HepG2 (cell line): ENCODE data around the gene STK32B. TPM values are rescaled to one million over a fixed set of nuclear protein-coding genes. Genes with fewer than 3 reads are reported as not detected.

Source experiments
- ATAC-seq: fragments of 200-7000 bp; cut with Tn5 transposase; 3 replicates; pipeline ENCODE4 v1.9.1; 2020; ENCODE audit warnings: mild to moderate bottlenecking, moderate library complexity
- BruUV-seq: library from RNA; stranded (reverse); fragments of 400-500 nt; replicated peaks from 2 replicates; lab custom pipeline; 2021; lab: Mats Ljungman, UMichigan
- CTCF ChIA-PET: fragments of 300-600 bp; formaldehyde crosslinking; extraction: SDS; loops from one replicate; lab custom pipeline; 2021; ENCODE audit warnings: low total read pairs, inconsistent platforms, low intra/inter-chr PET ratio; lab: Yijun Ruan, JAX
- POLR2A ChIA-PET: fragments of 350-600 bp; sonication (Branson Sonifier 250); formaldehyde crosslinking; loops from one replicate; lab custom pipeline; 2020; ENCODE audit warnings: antibody characterized with exemption, inconsistent platforms; lab: Yijun Ruan, JAX
- DNase-seq: peaks from one replicate; pipeline ENCODE4 v3.0.0-alpha.2; 2015; ENCODE audit warnings: low spot score
- FAIRE-seq: peaks from 3 replicates; lab custom pipeline; 2011; peaks lifted over from hg19 to GRCh38; lab: Jason Lieb, UNC
- H2AFZ ChIP-seq: one replicate; pipeline ENCODE4 v1.6.1; 2011; ENCODE audit warnings: low read length, inconsistent platforms
- H3K27ac ChIP-seq: fragments of 300-600 bp; 3 replicates; pipeline ENCODE4 v1.8.0; 2011; ENCODE audit warnings: mixed run types, mild to moderate bottlenecking, mixed read lengths, low read length, inconsistent platforms; ENCODE audit not compliant: insufficient read depth; ENCODE audit errors: extremely low read length
- H3K27me3 ChIP-seq, 2 experiments: fragments of 200-600 bp in 1 of 2; 2 replicates in 1 of 2; 3 replicates in 1 of 2; pipeline versions ENCODE4 v1.6.0 to v1.8.0; 2011; ENCODE audit warnings: low read length in 2 of 2, mild to moderate bottlenecking in 2 of 2, moderate library complexity in 2 of 2, inconsistent platforms in 1 of 2; ENCODE audit not compliant: insufficient read depth in 2 of 2, control insufficient read depth in 1 of 2
- H3K36me3 ChIP-seq, 2 experiments: fragments of 200-600 bp in 1 of 2; replicated peaks in 1 of 2; 2 replicates in 1 of 2; 3 replicates in 1 of 2; pipeline versions ENCODE4 v1.5.1 to v1.8.0; 2011; ENCODE audit warnings: low read length in 2 of 2, inconsistent platforms in 1 of 2; ENCODE audit not compliant: insufficient read depth in 2 of 2, control insufficient read depth in 1 of 2
- H3K4me1 ChIP-seq: 2 replicates; pipeline ENCODE4 v1.5.1; 2012; ENCODE audit warnings: low read length, inconsistent platforms; ENCODE audit not compliant: insufficient read depth
- H3K4me2 ChIP-seq: 2 replicates; pipeline ENCODE4 v1.6.0; 2011; ENCODE audit warnings: low read depth, low read length, inconsistent platforms
- H3K4me3 ChIP-seq, 3 experiments: fragments of 200-600 bp in 1 of 3; sonication (generic), shearing (Covaris generic) in 1 of 3; replicated peaks in 1 of 3; 2 replicates each; pipeline ENCODE4 v1.5.1; 2011 to 2016; ENCODE audit warnings: low read length in 3 of 3, inconsistent platforms in 2 of 3, low read depth in 2 of 3, mild to moderate bottlenecking in 2 of 3, control low read depth in 1 of 3, mixed read lengths in 1 of 3; ENCODE audit not compliant: insufficient read depth in 1 of 3
- H3K79me2 ChIP-seq: one replicate; pipeline ENCODE4 v1.6.1; 2011; ENCODE audit warnings: low read length, inconsistent platforms; ENCODE audit not compliant: insufficient read depth
- H3K9ac ChIP-seq: 2 replicates; pipeline ENCODE4 v1.6.0; 2011; ENCODE audit warnings: mild to moderate bottlenecking, low read depth, low read length, inconsistent platforms; ENCODE audit not compliant: insufficient read depth
- H3K9me3 ChIP-seq: 2 replicates; pipeline ENCODE4 v1.5.1; 2012; ENCODE audit warnings: mild to moderate bottlenecking, low read length
- H4K20me1 ChIP-seq: 2 replicates; pipeline ENCODE4 v1.6.0; 2011; ENCODE audit warnings: inconsistent platforms, mild to moderate bottlenecking, low read length, moderate library complexity; ENCODE audit not compliant: insufficient read depth
- PHF8 ChIP-seq: sonication (generic); formaldehyde crosslinking; IDR thresholded peaks from 2 replicates; pipeline ENCODE4 v1.5.0; 2020; ENCODE audit warnings: missing genetic modification reagents
- PLSCR1 ChIP-seq: sonication (generic); formaldehyde crosslinking; IDR thresholded peaks from 2 replicates; pipeline ENCODE4 v1.5.0; 2020; ENCODE audit warnings: missing genetic modification reagents, mild to moderate bottlenecking, borderline replicate concordance
- SP1 ChIP-seq, 2 experiments: fragments of 450-650 bp in 1 of 2; sonication (generic) in 1 of 2; formaldehyde crosslinking in 1 of 2; IDR thresholded peaks; 2 replicates each; pipeline versions ENCODE4 v1.4.0 to v1.6.1; 2016 to 2020; ENCODE audit warnings: missing genetic modification reagents in 1 of 2
- ZFAT ChIP-seq: sonication (generic); formaldehyde crosslinking; conservative IDR thresholded peaks from 2 replicates; pipeline ENCODE4 v1.8.1; 2023; ENCODE audit warnings: missing genetic modification reagents, inconsistent platforms
- ZGPAT ChIP-seq: IDR thresholded peaks from 2 replicates; pipeline ENCODE4 v1.6.1; 2016; ENCODE audit warnings: mild to moderate bottlenecking
- ZNF382 ChIP-seq: sonication (generic); formaldehyde crosslinking; IDR thresholded peaks from 2 replicates; pipeline ENCODE4 v1.5.0; 2020; ENCODE audit warnings: missing genetic modification reagents, mild to moderate bottlenecking, borderline replicate concordance
- ZNF407 ChIP-seq: sonication (generic); formaldehyde crosslinking; IDR thresholded peaks from one replicate; pipeline ENCODE4 v1.5.1; 2020; ENCODE audit warnings: mild to moderate bottlenecking, missing genetic modification reagents; ENCODE audit errors: not compliant biosample characterization
- ZNF598 ChIP-seq: sonication (generic); formaldehyde crosslinking; IDR thresholded peaks from 2 replicates; pipeline ENCODE4 v1.5.1; 2020; ENCODE audit warnings: mild to moderate bottlenecking, missing genetic modification reagents, borderline replicate concordance
- ZNF839 ChIP-seq: sonication (generic); formaldehyde crosslinking; IDR thresholded peaks from 2 replicates; pipeline ENCODE4 v1.4.0; 2020; ENCODE audit warnings: missing genetic modification reagents, mild to moderate bottlenecking, borderline replicate concordance
- WGBS: methylation state at CpG from one replicate; pipeline ENCODE4 v1.1.6; 2017; ENCODE audit warnings: low lambda C conversion rate; 5-methylcytosine and 5-hydroxymethylcytosine counted together
- in situ Hi-C: cut with HindIII; loops from 2 replicates; pipeline ENCODE4 v1.10.0; 2017; ENCODE audit warnings: low pct_unique_long_range_greater_than_20kb; ENCODE audit not compliant: extremely low pct_ligation_motif_present
- intact Hi-C: fragments of 100-400 bp; cut with micrococcal nuclease; formaldehyde crosslinking; loops from one replicate; pipeline ENCODE4 v1.10.0; 2022; ENCODE audit not compliant: unreplicated experiment
- polyA plus RNA-seq, 8 experiments: library from polyadenylated mRNA; depleted of rRNA in 3 of 8; stranded (reverse) in 7 of 8; unstranded in 1 of 8; fragments of >200 nt; fragmentation: Illumina TruSeq in 4 of 8; extraction: Trizol in 4 of 8; gene quantifications; 2 replicates each; pipeline versions ENCODE4 v1.2.1 to v1.2.3, GENCODE V29; 2011 to 2016; ENCODE audit warnings: low read depth in 4 of 8, missing spikeins in 1 of 8, mixed read lengths in 1 of 8; ENCODE audit not compliant: insufficient read depth in 1 of 8
- total RNA-seq, 5 experiments: library from RNA; depleted of rRNA; stranded (reverse); fragments of >200 nt; fragmentation: Illumina TruSeq; extraction: Trizol; gene quantifications; 2 replicates each; pipeline ENCODE4 v1.2.3, GENCODE V29; 2016; ENCODE audit warnings: low read depth in 1 of 5
- TF ChIP-seq, protein P1 (sequence below): sonication (generic); formaldehyde crosslinking; IDR thresholded peaks from 2 replicates; pipeline ENCODE4 v1.5.0; 2020; ENCODE audit warnings: mild to moderate bottlenecking, missing genetic modification reagents

The STK32B gene
- total and polyA plus RNA-seq, 2 of the 13 experiments (the other 11 are each of a cell fraction or from before 2014, with no cell fraction given), result not detected

DNA sequence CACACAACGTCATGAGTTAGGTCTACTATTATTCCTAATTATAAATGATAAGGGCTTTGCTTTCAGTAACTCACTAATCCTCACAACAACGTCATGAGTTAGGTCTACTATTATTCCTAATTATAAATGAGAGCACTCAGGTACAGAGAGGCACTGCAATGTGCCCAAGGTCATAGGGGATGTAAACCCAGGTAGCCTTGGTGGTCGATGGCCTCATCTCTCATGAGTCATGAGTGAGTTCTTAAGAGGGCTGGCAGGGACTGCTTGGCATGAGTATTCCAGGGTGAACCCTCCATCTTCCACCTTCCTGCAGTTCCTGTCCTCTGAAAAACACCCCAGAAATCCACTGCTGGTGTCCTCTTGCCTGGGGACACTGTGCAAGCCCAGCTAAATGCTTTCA, 317.1 kb downstream of the STK32B start (continued):
- no peak for TF ChIP-seq ZNF407 (CRISPR knock-in tag)

- Histone ChIP-seq H3K4me2 (no peak overlapping the region), H3K9ac (no peak overlapping the region), H3K79me2 (no peaks in the 10 kb centered on the region), H3K27ac (no peak overlapping the region), H3K4me3 (no peak overlapping the region), H3K27me3 (0 out of 5 replicates have a peak, but pooled peaks cover 0 to 3% of the 10 kb centered on the region in 2 experiments), H2AFZ (no peak overlapping the region), H3K9me3 (no peaks in the 10 kb centered on the region), H4K20me1 (no peaks in the 10 kb centered on the region; the same call in 1 of the 2 replicates), H3K36me3 (no peaks in the 10 kb centered on the region), H3K4me1 (no peaks in the 10 kb centered on the region)
- FAIRE-seq (no peak), DNase-seq (no peak), ATAC-seq (no peak)
- ChIA-PET POLR2A (no interaction called here), CTCF (no interaction called here)
- intact Hi-C loops, result no loop called here
- BruUV-seq, result no TSS peak
- WGBS, result 7% methylated on average over 2 of the region's 2 CpGs
- in situ Hi-C loops, result no loop called here
- TF ChIP-seq, protein P1, sequence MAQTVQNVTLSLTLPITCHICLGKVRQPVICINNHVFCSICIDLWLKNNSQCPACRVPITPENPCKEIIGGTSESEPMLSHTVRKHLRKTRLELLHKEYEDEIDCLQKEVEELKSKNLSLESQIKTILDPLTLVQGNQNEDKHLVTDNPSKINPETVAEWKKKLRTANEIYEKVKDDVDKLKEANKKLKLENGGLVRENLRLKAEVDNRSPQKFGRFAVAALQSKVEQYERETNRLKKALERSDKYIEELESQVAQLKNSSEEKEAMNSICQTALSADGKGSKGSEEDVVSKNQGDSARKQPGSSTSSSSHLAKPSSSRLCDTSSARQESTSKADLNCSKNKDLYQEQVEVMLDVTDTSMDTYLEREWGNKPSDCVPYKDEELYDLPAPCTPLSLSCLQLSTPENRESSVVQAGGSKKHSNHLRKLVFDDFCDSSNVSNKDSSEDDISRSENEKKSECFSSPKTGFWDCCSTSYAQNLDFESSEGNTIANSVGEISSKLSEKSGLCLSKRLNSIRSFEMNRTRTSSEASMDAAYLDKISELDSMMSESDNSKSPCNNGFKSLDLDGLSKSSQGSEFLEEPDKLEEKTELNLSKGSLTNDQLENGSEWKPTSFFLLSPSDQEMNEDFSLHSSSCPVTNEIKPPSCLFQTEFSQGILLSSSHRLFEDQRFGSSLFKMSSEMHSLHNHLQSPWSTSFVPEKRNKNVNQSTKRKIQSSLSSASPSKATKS, result no peak
- TF ChIP-seq ZNF382 (CRISPR knock-in tag), result no peak
- no peak for TF ChIP-seq PHF8
- no peak for TF ChIP-seq ZGPAT (CRISPR knock-in tag)
- TF ChIP-seq PLSCR1 (CRISPR knock-in tag), result no peak
- TF ChIP-seq ZNF598 (CRISPR knock-in tag), result no peak
- TF ChIP-seq ZNF839 (CRISPR knock-in tag), result no peak
- no peak for TF ChIP-seq ZFAT (CRISPR knock-in tag)
- no peak for TF ChIP-seq SP1 (IDR thresholded peaks at IDR 0.05)
- TF ChIP-seq SP1 (CRISPR knock-in tag; IDR thresholded peaks at IDR 0.05), result no peak
These were observed 319.0 kb downstream of the STK32B start for GRCh38 chr4:5370286-5370685.
